ENCODE results near the gene LRMDA. TPM values are rescaled to one million over a fixed set of nuclear protein-coding genes. Genes with fewer than 3 reads are reported as not detected.

The LRMDA gene
- total RNA-seq, 1 donor from 2014 or later = 1.8 TPM

DNA sequence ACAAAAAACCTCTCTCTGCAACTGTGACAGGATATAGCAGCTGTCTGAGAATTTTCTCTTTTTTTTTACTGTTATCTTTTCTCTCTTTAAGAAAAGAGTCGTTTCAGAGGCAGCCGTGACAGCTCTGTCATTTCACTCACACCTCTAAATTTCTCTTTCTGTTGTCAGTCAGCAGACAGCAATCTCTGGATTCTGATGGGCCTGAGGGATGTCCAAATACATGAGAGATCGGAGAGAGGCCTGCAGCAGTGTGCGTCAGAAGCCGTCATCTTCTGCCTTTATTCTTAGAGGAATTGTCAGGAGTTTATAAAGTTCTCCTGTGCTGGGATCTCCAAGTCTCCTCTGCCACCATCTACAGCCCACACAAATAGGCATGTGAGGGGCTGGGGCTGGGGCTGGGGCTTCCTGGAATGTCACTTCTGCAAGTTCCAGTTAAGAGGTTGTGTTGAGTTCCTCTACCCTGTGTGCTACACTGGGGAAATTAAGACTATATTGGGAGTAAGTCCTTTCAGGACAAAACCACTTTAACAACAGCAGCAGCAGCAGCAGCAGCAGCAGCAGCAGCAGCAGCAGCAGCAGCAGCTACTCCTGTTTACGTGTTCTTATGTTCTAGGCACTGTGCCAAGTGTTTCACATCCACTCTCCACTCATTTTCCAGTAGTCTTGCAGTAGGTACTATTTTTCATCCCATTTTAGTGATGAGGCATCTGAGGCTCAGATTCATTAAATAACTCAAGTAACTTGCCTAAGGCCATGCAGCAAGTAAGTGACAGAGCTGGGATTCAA, 541.3 kb downstream of the LRMDA start:
- no peak for ATAC-seq

DNA sequence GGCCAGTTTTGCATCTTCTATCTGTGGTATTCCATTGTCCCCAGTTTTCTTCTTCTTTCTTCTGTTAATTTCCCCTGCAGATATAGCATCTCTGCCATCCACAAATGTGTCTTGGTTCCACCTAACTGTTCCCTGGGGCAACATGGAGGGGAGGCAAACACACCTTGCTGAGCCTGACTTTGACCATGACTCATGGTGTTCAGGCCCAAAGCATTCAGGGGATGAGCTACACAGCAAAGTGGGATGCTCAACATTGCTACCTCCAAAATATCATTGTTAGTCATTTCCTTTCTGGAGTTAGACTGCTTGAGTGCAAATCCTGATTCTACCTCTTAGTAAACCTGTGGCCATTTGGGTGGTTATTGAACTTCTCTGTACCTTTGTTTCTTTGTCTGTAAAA, 542.7 kb downstream of the LRMDA start:
- ATAC-seq = no peak

DNA sequence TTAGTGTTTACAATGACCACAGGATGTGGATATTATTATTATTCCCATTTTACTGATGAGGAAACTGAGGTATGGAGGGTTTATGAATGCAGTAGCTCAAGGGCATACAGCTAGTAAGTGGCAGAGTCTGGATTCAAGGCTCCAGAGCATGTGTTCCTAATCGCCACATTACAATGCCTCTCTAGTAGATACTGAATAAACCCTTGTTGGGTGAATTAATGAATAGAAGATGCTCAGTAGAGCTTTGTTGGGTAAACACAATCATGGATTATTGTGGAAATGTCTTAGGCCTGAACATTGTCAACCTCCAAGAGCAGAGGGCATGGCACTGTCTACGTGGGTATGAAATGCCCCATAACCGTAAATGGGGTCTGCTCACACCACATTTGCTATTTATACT, 545.3 kb downstream of the LRMDA start:
- ATAC-seq = no peak

DNA sequence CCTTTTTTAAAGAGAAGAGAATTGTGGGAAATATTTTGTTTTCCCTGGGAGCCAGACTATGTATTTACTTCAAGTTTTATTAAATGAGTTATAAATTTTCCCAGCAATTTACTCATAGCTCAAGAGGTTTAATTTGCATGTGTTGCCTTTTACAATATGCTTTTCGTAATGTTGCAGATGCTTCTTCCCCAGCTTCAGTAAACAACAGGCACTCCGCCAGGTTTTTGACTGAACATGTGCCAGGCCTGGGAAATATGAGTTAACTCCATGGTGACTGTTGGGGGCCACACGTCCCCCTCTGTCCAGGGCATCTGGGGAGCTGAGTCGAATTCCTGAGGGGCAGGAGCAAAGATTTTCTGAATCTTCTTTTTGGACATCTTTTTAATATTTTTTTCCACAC, 545.7 kb downstream of the LRMDA start:
- no peak for ATAC-seq

DNA sequence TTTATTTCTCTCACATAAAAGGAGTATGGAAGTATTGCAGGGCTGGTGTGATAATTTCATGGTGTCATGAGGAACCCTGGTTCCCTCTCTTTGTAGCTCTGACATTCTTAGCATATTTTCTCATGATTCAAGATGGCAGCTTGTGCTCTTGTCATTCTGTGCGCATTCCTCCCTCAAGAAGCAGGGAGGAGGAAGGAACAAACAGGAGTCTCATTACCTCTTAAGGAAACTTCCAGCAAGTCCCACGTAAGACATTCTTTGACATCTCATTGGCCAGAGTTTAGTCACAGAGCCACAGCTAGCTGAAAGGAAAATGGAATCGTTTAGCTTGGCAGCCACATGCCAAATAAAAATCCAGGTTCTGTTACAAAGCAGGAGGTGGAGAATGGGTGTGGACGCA, 546.8 kb downstream of the LRMDA start:
- no peak for ATAC-seq

DNA sequence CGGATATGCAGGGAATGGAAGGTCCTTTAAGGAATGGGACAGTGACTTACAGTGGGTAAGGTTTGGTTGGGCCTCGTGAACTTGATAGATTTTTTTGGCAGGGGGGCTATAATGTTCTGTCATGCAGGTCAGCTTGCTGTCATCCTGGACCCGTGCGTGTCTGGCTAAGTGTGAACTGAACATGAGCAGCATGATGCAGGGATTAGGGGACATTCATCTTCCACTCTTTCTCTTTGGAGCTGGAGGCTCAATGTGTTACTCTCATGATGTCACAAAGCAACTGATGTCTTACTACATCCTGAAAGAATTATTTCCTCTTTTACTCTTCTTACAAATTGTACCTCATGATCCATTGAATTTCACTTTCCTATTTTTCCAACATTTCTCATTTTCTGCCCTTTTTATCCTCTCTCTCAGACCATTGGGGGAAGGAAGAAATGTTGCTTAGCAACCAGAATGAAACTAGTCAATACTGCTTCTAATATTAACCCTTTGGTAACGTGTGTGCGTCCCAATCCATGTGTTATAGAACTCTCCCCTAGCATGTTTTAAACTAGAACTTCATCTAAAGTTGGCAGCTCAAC, 549.1 kb downstream of the LRMDA start:
- no peak for ATAC-seq

DNA sequence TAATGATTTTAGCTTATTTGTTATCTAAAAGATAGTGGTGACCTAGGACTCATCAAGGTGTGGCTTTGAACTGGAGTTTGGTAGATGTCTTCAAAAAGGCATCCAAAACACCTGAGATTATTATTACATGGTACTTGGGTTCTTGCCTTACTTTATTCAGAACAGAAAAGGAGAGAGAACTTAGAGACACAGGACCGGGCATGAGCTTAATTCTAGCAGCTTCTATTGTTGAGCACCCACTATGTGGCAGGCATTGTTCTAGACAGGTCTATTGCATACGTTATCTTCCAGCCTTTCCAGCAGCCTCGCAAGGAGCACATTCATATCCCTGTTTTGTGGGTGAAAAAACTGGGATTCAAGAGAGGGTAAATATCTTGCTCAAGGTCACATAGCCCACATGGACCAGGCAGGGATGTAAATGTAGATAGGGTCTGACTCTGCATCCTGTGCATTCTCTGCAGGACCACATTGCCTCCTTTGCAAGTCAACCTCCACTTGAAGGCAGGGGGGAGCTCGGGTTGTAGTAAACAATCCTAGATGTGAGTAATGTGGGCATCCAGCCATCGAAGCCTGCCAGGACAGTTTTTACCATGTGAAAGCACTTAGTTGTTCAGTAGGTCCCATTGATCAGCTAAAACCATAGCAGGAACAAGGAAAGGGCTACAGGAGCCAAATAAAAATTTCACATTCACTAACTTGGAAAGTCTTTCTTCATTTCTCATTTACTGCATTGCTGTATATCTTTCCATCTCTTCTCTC, 551.4 kb downstream of the LRMDA start:
- no peak for ATAC-seq

DNA sequence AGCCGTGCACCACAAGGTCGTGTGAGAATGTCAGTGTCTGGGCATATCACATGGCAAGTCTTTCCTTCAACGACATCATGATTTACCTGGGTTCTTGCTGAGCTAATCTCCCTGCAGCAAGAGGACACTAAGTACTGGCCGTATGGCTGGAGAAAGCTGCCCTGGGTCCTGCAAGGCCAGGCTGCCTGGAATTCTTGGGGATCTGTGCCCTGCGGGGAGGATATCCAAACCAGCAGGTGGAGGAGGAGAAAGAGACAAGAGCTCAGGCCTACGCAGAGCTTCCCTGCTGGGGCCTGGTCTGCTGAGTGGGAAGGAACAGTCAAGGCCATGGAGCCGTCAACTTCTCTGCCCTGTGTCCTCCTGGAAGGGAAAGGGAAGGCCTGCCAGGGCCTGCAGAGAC, 552.6 kb downstream of the LRMDA start:
- ATAC-seq = no peak

DNA sequence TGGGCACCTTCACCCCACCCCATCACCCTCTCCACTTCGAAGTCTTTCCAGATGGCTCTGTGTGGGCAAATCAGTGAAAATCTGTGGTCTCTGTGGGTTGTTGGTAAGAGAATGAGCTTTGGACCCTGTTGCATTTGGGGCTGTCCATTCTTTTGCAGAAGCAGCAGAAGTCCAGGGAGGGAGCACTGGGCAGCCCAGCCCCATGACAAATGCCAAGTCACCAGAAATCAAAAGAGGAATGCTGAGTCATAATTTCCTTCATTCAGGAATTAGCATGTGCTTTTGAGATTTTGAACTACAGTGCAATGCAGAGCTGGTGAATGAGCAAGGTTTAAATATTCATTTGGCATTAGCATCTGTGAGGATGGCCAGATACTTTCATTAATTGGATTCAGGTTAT, 556.2 kb downstream of the LRMDA start:
- no peak for ATAC-seq

DNA sequence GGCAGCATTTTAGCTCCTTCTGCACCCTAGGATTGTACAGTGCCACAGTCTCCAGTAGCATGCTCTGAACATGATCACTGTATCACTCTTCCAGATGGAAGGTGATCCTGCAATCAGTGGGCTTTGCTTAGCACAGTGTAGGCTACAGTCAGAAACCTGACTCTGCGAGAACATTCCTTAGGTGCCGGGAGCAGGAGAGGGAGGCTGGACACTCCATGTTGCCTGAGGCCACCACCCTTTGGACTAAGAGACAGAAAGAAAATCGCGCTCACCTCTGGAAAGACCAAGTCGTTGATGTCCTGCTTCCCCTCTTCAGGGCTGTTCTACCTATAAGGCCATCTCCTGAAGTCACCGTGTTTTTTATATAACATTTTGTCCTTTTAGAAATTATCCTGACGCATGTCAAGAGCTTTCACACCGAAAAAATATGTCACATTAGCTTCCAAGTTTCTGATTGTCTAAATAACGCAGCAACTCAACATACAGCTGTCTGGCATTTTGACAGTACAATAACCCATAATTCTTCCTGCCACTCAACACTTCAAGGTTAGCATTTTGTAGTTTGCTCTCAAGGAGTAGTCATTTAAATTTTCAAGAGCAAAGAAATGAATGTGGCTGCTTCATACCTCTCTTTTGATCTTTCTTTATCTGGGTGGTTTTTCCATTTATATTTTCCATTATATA, 563.1 kb downstream of the LRMDA start:
- no peak for ATAC-seq

DNA sequence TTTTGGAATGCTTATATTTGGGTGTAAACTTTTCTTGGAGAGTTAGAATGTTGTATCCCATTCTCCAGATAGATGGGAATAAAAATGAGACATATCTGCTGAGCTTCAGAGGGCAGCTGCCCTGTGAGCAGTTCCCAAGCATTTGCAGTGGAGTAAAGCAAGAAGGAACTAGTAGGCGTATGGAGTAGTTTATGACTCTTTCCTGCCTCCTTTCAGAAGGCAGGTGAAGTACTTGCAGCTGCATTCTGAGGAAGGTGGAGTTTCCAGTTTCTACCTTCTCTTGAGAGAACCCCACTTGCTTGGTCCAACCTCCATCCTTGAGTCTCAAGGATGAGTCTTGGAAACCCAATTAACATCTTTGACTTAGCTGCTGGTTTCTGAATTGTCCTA, 563.6 kb downstream of the LRMDA start:
- ATAC-seq = no peak

DNA sequence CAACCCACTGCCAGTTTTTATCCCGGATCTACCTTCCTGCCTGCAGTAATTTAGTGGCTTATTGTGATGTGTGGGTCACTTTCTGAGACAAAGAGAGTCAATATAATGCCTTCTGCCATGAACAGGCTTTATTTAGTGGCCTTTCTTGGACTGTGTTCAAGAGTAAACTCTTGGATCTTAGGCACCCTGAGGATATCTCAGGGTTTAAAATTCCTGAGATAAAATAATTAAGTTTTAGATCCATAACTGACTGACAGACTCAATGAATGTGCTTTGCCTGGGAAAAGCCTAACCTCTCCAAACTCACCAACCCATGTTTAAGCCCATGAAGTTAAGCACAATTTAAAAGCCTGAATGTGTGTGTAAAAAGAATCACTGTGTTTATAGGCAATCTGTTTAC, 564.3 kb downstream of the LRMDA start:
- no peak for ATAC-seq

DNA sequence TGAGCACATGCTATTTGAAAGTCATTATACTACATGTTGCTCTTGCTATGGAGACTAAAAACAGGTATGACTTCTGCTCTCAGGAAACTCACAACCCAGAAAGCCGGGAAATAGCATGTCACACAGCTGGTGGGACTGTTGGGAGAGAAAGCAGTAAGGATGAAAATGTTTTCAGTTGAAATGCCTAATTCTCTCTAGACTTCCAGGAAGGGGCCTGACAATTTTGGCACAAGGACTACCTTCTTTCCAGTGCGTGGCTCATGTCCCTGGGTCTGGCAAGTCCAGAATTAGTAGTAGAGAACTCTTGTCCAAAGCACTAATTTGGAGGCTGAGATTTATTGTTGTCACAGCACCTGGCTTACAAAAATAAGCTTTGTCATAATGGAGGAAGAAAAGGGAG, 567.6 kb downstream of the LRMDA start:
- ATAC-seq = no peak

DNA sequence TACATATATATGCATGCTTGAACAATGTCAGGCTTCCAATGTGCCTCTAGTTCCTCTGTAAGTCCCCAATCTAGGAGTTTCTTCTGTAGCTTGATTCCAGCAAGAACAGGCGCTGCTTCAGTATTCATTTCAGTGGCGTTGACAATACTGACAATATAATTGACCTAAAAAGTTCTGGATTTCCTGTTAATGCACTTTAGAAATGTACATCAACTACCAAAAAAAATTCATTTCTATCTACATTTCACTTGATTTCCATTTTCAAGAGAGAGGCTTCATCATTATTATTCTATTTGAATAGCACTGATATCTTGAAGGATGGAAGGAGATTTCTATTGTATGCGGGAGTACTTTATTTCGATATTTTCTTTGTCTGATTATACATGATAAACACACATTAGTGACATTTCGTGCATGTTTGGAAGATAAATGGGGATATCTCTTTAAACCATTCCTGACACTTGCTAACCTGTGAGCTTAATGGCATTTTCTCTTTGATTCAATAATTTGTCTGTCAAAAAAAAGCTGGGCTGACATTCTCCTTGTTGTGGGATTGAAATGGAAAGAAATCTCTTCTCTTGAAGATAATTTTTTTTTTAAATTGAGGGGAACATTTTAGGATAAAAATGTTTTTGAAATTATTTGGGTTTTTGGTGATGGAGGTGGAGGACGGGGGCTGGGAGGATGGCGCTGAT, 568.2 kb downstream of the LRMDA start:
- ATAC-seq = no peak

DNA sequence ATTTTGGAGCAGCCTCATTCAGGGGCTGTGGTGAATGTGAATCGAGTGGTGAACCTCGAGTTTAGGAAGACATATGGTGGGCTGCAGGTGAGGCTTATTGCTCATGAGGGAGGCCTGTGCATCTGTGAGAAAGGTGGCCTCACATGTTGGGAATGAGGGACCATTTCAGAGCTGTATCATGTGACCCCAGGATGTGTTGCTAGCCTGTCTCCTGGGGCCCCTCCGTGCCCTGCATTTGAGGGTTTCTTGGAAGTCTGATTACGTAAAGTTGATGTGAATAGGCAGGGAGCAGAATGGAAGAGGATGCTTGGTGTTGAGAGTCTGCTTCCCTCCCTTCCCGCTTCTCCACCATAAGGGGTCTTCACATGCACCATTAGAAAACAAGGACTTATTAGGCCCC, 569.1 kb downstream of the LRMDA start:
- ATAC-seq = no peak

DNA sequence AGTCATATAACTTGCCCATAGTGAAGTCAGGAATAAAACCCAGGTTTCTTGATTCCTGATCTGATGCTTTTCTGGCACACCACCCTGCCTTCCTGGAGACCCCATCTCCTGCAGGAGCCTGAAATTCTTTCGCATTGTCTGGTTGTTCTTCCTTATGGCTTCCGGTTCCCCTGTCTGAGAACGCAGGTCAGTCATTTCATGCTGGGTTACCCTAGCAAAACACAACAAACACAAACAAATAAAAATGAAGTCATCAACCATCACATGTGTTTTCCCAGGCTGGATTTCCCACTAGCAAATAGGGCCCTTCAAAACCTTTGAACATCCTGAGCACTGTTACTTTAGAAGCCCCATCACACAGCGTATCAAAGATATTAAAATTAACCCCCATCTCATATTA, 569.6 kb downstream of the LRMDA start:
- ATAC-seq = no peak

DNA sequence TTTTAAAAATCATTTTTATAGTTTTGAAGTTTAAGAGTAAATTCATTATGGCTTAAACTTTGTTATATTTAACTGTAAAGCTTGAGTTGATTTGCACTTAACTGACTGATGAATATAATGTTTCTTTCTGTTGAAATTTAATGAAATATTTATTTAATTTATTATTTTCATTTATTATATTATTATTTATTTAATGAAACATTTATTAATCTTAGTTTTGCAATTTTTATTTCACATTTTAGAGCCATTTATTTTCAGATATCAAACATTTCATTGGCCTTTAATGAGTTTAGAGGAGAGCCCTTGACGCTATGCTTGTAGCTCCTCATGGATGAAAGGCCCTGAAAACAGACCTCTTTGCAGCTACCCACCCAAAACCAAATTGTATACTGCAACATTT, 570.0 kb downstream of the LRMDA start:
- no peak for ATAC-seq

DNA sequence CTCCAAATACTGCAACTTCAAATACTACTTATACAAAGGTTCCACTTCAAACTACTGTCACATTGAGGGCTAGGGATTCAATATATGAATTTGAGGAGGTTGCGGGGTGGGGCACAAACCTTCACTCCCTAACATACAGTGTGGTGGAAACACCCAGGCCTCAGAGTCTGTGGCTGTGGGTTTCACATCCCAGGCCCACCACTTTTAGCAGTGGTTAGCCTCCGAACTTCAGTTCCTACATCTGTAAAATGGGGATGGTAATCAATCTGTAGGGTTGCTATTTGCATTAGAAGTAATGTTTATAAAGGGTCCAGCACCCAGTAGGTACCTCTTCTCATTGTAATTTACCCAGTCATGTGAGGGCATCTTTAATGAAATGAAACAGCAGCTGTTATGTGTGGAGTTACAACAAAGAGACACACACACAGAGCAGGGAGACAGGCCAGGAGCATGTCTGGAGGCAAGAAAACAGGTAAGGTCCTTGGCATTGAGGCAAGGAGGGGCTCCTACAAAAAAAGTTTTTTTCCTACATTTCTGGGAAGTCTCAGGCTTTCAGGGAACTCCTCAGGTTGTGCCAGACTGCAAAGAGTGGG, 570.9 kb downstream of the LRMDA start:
- no peak for ATAC-seq

DNA sequence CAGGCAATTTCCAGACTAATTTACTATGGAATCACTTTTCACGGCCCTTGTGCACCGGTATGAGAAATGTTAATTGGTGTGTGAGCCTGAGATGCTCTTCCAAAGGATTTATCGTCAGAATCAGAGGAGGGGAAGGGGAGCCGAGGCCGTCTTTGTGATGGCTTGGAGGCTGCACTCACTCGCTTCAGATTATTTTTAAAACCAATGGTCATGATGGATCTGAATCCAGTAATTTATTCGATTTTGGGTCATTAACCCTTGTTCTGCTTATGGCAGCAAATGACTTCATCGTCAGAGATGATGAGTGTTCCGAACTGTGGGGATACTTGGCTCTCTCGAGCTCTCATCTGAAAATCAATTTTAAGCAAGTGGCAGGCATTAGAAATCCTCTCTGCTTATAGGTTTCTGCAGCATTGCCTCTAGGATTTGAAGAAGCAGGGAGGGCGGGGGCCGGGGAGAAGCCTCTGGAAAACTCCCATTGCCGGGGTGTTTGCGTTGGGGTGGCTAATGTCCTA, 576.3 kb downstream of the LRMDA start:
- ATAC-seq = no peak

DNA sequence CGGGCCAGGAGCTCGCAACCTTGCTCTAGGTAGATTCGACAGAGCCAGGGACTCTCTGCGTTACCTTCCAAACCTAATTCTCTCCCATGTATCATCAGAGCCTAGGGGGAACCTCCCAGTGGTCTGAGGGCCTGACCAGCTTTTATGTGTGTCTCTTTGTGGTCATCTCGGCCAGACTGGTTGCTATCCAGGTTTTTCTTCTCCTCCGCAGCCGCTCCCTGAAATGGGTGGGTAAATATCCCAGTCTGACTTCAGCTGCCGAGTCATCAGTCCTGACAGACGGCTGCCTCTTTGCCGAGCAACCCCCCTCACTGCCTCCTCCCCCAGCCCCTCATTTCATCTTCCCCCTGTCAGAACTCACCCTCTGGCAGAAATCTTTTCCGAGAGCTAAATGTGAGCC, 578.1 kb downstream of the LRMDA start:
- no peak for ATAC-seq

DNA sequence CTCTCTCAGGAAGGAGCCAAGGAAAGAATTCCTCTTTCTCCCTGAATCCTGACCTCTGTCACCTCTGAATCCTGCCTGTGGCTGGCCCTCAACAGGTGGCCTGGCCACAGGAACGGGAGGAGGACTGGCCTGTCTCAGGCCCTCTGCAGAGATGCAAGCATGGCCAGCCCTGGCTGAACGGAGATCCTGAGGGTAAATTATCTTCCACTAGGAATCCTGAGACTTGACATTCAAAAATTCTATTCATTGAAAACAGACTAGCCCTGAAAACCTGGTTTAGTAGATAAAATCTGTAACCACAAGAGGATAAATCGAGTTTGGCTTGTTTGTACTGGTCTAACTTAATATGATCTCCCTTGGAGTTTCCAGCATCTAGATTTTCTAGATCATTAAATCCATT, 579.3 kb downstream of the LRMDA start:
- no peak for ATAC-seq

DNA sequence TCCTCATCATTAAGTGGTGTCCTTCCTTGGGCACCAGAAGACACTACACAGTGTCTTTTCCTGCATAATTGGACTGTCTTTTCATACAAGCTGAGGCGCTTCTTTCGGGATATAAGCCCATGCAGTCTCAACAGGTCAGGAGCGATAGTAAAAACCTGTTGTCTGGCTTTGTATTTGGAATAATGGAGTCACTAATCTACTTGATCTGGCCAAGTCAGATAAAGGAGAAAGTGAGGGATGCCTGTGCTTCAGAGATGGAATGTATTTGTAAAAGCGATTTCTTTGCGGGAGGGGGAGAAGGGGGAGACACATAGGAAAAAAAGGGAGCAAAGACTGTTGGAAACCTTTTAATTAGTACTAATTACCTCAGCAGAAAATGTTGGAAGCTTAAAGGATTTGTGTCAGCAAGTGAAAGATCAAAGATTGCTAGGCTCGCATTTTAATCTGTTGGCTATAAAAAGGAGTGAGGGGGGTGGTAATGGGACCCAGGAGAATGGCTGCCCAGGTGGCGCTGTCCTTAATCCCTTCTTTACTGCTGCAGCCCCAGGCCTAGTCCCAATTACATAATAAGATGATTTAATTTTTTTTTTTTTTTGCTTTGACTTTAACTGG, 581.4 kb downstream of the LRMDA start:
- ATAC-seq = no peak

All from esophagus mucosa (tissue), 1 donor.